Measurements from ENCODE around the gene ARID5A. TPM values are rescaled to one million over a fixed set of nuclear protein-coding genes. Genes with fewer than 3 reads are reported as not detected.
A peak's percentile ranks its signal among the peaks of the same experiment; 100 is the strongest.

ARID5A gene
- total and polyA plus RNA-seq, 10 of the 15 experiments (the other 5 are each of a cell fraction or from before 2014, with no cell fraction given) = 0.76 to 87.1 (median 37.6) TPM

- SMC1A ChIA-PET (ENCODE audit: uncharacterized antibody, unreplicated experiment) = interaction anchor here (1.1 to 3.4 kb wide), 4 partner anchors 8 to 112 kb away, joined by 3 to 16 read pairs (median 7); no protein-coding TSS in a partner anchor
- peak overlapping the region; percentile 67; the same call in 1 of the 2 replicates for H3K4me2 ChIP-seq (ENCODE audit: control insufficient read depth, insufficient read depth)
- no peak overlapping the region for H3K4me3 ChIP-seq
- POLR2A ChIA-PET = interaction anchor here (0.8 kb wide), 1 partner anchor 169 kb away, joined by 3 read pairs; no protein-coding TSS in a partner anchor
- TF ChIP-seq IKZF1 (conservative IDR thresholded peaks at IDR 0.05) (no peak), RBBP5 (conservative IDR thresholded peaks at IDR 0.05) (no peak), POLR2A (IDR thresholded peaks at IDR 0.05; ENCODE audit: low read depth, low read length) (no peak), ZBED1 (IDR thresholded peaks at IDR 0.05; ENCODE audit: borderline replicate concordance) (no peak), RUNX3 (IDR thresholded peaks at IDR 0.05; ENCODE audit: low read length) (no peak), TAF1 (IDR thresholded peaks at IDR 0.05; ENCODE audit: borderline replicate concordance, low read depth, low read length) (no peak), REST (IDR thresholded peaks at IDR 0.05; ENCODE audit: low read depth, low read length) (no peak), TBL1XR1 (IDR thresholded peaks at IDR 0.05; ENCODE audit: low read depth, low read length) (no peak), STAT1 (conservative IDR thresholded peaks at IDR 0.05) (no peak), MTA3 (IDR thresholded peaks at IDR 0.05; ENCODE audit: borderline replicate concordance, low read length) (no peak), MAX (IDR thresholded peaks at IDR 0.05; ENCODE audit: low read depth, low read length) (0 out of 2 replicates have a peak, but pooled peaks have one; percentile 11), SMAD5 (IDR thresholded peaks at IDR 0.05; ENCODE audit: low read depth) (no peak), ZNF622 (IDR thresholded peaks at IDR 0.05) (no peak), GATAD2B (conservative IDR thresholded peaks at IDR 0.05; ENCODE audit: low read depth) (0 out of 2 replicates have a peak, but pooled peaks have one; percentile 6), SKIL (IDR thresholded peaks at IDR 0.05; ENCODE audit: low read depth, poor library complexity, severe bottlenecking) (no peak)
- intact Hi-C loops (cut with micrococcal nuclease; ENCODE audit: unreplicated experiment) (no loop called here), in situ Hi-C loops (cut with MboI) (no loop called here)
- no peak for ATAC-seq
- RAD21 ChIA-PET (ENCODE audit: unreplicated experiment) = interaction anchor here (0.9 to 9.9 kb wide), 2 partner anchors 35 to 97 kb away, joined by 3 to 144 read pairs; no protein-coding TSS in a partner anchor
- H3K27me3 ChIP-seq (replicated peaks in 1 of 2; ENCODE audit: control insufficient read depth in 2 of 2, insufficient read depth in 2 of 2, low read length in 1 of 2) = no peaks in the 10 kb centered on the region
- peak overlapping the region; percentile 77; the same call in 1 of the 2 replicates for H2AFZ ChIP-seq (ENCODE audit: control insufficient read depth, low read depth, low read length)
- H3K79me2 ChIP-seq (ENCODE audit: control insufficient read depth, insufficient read depth, low read length) = no peaks in the 10 kb centered on the region
- BruUV-seq (replicated peaks) = no TSS peak
- no peak for DNase-seq (ENCODE audit: low read depth, low spot score)
- FAIRE-seq = no peak
- no peaks in the 10 kb centered on the region for H3K36me3 ChIP-seq (ENCODE audit: control insufficient read depth in 2 of 2, insufficient read depth in 2 of 2, low read length in 1 of 2)
- WGBS (ENCODE audit: insufficient coverage, insufficient replicate concordance, low lambda C conversion rate, missing lambda C conversion rate) = 52% methylated on average over 12 of the region's 12 CpGs
- H3K9me3 ChIP-seq (replicated peaks; ENCODE audit: control insufficient read depth, insufficient read depth, low read length) = no peaks in the 10 kb centered on the region
- H3K9ac ChIP-seq (ENCODE audit: control insufficient read depth, insufficient read depth, low read length) = no peak overlapping the region
- H3K27ac ChIP-seq (ENCODE audit: control insufficient read depth, insufficient read depth) = no peak overlapping the region; the same call in 1 of the 2 replicates
- CTCF ChIA-PET = interaction anchor here (1.0 to 13.0 kb wide), 7 partner anchors 11 to 511 kb away, joined by 3 to 307 read pairs (median 5); no protein-coding TSS in a partner anchor
- no peaks in the 10 kb centered on the region for H4K20me1 ChIP-seq (ENCODE audit: control insufficient read depth, insufficient read depth)
- peaks cover 40% of the 10 kb centered on the region for H3K4me1 ChIP-seq (ENCODE audit: control insufficient read depth, insufficient read depth, low read length)
Observed at GRCh38 chr2:96503637-96504243, 32.8 kb upstream of the ARID5A start.

All from GM12878 (cell line).